GM23248 (cell line): ENCODE data around the gene RPL37. TPM values are rescaled to one million over a fixed set of nuclear protein-coding genes. Genes with fewer than 3 reads are reported as not detected.
"Not testable (repeated sequence)": the region's sequence is repeated elsewhere in the genome, so short reads cannot be mapped to it uniquely, and the experiment has no call there.

ENCODE experiments used
- DNase-seq: peaks from one replicate; pipeline ENCODE4 v3.0.0-alpha.2; 2015
- H2AFZ ChIP-seq: fragments of 200-600 bp; sonication (generic); 2 replicates; pipeline ENCODE4 v1.6.1; 2016; ENCODE audit warnings: antibody characterized with exemption
- H3F3A ChIP-seq: fragments of 200-600 bp; sonication (generic); 2 replicates; pipeline ENCODE4 v1.6.1; 2016; ENCODE audit warnings: mild to moderate bottlenecking, antibody characterized with exemption, mixed run types; ENCODE audit not compliant: insufficient read depth
- H3K27ac ChIP-seq: fragments of 200-600 bp; sonication (generic); 2 replicates; pipeline ENCODE4 v1.5.1; 2016; ENCODE audit warnings: mild to moderate bottlenecking
- H3K27me3 ChIP-seq: fragments of 200-600 bp; sonication (generic); replicated peaks from 2 replicates; pipeline ENCODE4 v1.6.1; 2016; ENCODE audit warnings: mild to moderate bottlenecking; ENCODE audit not compliant: insufficient read depth
- H3K36me3 ChIP-seq: fragments of 200-600 bp; sonication (generic); 2 replicates; pipeline ENCODE4 v1.6.1; 2016; ENCODE audit warnings: low read depth, mild to moderate bottlenecking
- H3K4me1 ChIP-seq: fragments of 200-600 bp; sonication (generic); 2 replicates; pipeline ENCODE4 v1.6.1; 2016; ENCODE audit warnings: mild to moderate bottlenecking; ENCODE audit not compliant: insufficient read depth
- H3K4me2 ChIP-seq: fragments of 200-600 bp; sonication (generic); one replicate; pipeline ENCODE4 v1.6.1; 2016; ENCODE audit warnings: mild to moderate bottlenecking; ENCODE audit not compliant: unreplicated experiment
- H3K4me3 ChIP-seq: fragments of 200-600 bp; sonication (generic); 2 replicates; pipeline ENCODE4 v1.5.1; 2016; ENCODE audit warnings: mild to moderate bottlenecking
- H3K79me2 ChIP-seq: fragments of 200-600 bp; sonication (generic); 2 replicates; pipeline ENCODE4 v1.6.1; 2016; ENCODE audit warnings: mild to moderate bottlenecking; ENCODE audit not compliant: insufficient read depth
- H3K9ac ChIP-seq: fragments of 200-600 bp; sonication (generic); 2 replicates; pipeline ENCODE4 v1.6.1; 2016; ENCODE audit warnings: mild to moderate bottlenecking
- H3K9me2 ChIP-seq: fragments of 200-600 bp; sonication (generic); 2 replicates; pipeline ENCODE4 v1.6.1; 2016; ENCODE audit warnings: mixed run types, mild to moderate bottlenecking, moderate library complexity; ENCODE audit not compliant: insufficient read depth
- H3K9me3 ChIP-seq: fragments of 200-600 bp; sonication (generic); one replicate; pipeline ENCODE4 v1.6.1; 2017; ENCODE audit warnings: low read depth
- H4K20me1 ChIP-seq: fragments of 200-600 bp; sonication (generic); 2 replicates; pipeline ENCODE4 v1.6.0; 2016; ENCODE audit not compliant: insufficient read depth
- EZH2 ChIP-seq: fragments of 200-600 bp; sonication (generic); IDR thresholded peaks from 2 replicates; pipeline ENCODE4 v1.6.1; 2018; ENCODE audit warnings: antibody characterized with exemption, mild to moderate bottlenecking; ENCODE audit not compliant: insufficient read depth, poor library complexity, severe bottlenecking
- EZH2phosphoT487 ChIP-seq: fragments of 200-600 bp; sonication (generic); IDR thresholded peaks from 2 replicates; pipeline ENCODE4 v1.6.1; 2018; ENCODE audit warnings: antibody characterized with exemption, moderate library complexity, mild to moderate bottlenecking, low read depth; ENCODE audit not compliant: insufficient read depth
- WGBS, 2 experiments: methylation state at CpG; one replicate each; pipeline ENCODE4 v1.1.6; 2015 to 2017; ENCODE audit warnings: low lambda C conversion rate in 2 of 2, low coverage in 1 of 2; ENCODE audit errors: missing lambda C conversion rate in 2 of 2; 5-methylcytosine and 5-hydroxymethylcytosine counted together
- in situ Hi-C: fragments of 300-500 bp; cut with MboI; formaldehyde crosslinking; loops from 2 replicates; pipeline ENCODE4 v1.15.0; 2020
- polyA plus RNA-seq: library from polyadenylated mRNA; unstranded; fragments of >200 nt; fragmentation: Nextera tagmentation; extraction: Ambion mirVana; gene quantifications from 2 replicates; pipeline ENCODE4 v1.2.1, GENCODE V29; 2016
- total RNA-seq: library from RNA; depleted of rRNA; stranded (reverse); fragments of >200 nt; shearing (Covaris generic); gene quantifications from 2 replicates; pipeline ENCODE4 v1.2.3, GENCODE V29; 2014

The RPL37 gene
- total and polyA plus RNA-seq, 2 experiments from 2014 or later, result 33.8 to 731 TPM

DNA sequence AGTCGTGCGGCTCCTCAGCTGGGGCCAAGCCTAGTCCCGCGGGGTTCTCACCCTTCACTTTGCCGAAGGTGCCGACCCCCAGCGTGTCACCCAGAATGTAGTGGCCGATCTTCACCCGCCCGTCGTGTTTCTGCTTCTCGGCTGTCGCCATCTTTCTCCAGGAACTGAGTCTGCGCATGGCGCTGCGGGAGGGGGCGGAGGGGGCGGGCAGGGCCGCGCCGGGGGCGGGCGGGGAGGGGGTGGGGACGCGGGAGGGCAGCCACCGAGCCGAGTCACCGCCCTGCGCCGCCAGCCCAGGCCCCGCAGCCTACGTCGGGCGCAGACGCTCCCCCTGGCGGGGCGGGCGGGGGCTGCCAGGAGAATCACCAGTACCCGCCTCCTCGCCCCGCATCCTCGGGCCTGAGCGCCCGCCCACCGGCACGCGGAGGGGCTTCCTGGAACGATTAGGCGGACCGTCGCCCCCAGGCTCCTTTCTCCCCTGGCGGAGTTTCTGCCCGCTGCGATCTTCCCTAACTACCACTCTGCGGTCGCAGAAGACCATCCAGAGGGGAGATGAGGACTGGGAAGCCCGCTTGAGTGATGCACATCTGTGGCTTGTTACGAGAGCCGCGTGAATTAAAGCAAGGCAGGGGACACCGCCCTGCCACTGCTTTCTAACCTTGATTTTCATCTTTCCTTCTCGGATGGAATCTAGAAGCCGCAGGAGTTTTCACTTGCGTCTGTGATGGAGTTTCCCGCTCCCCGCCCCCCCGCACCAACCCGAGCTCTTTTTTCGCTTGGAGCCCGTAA is 36.8 kb downstream of the RPL37 start, which contains the start of gene PRKAA1:
Gene PRKAA1, minus strand, starts transcription at position 363 of the 789 bp plus-strand sequence. Its CDS starts 185 bp downstream, at position 178.
- peak; percentile 95 for DNase-seq
- Histone ChIP-seq H3K27ac (peak within 1 kb of the TSS; percentile 88), H3K9ac (peak within 1 kb of the TSS; percentile 86), H3F3A (peaks cover 37% of the 10 kb centered on the region), H3K36me3 (no peaks in the 10 kb centered on the region), H3K4me2 (peak within 1 kb of the TSS; percentile 94), H3K9me2 (no peaks in the 10 kb centered on the region), H3K4me3 (peak within 1 kb of the TSS; percentile 97), H3K27me3 (no peaks in the 10 kb centered on the region), H3K79me2 (peaks cover 40% of the 10 kb centered on the region), H2AFZ (peak within 1 kb of the TSS; percentile 100), H3K9me3 (no peaks in the 10 kb centered on the region), H3K4me1 (peaks cover 21% of the 10 kb centered on the region), H4K20me1 (no peaks in the 10 kb centered on the region; the same call in 1 of the 2 replicates)
- TF ChIP-seq EZH2phosphoT487 (no peak), EZH2 (no peak)
- in situ Hi-C loops, result no loop called here
- WGBS, 2 experiments, result 1% methylated on average over 35 to 68 of the region's 70 CpGs

DNA sequence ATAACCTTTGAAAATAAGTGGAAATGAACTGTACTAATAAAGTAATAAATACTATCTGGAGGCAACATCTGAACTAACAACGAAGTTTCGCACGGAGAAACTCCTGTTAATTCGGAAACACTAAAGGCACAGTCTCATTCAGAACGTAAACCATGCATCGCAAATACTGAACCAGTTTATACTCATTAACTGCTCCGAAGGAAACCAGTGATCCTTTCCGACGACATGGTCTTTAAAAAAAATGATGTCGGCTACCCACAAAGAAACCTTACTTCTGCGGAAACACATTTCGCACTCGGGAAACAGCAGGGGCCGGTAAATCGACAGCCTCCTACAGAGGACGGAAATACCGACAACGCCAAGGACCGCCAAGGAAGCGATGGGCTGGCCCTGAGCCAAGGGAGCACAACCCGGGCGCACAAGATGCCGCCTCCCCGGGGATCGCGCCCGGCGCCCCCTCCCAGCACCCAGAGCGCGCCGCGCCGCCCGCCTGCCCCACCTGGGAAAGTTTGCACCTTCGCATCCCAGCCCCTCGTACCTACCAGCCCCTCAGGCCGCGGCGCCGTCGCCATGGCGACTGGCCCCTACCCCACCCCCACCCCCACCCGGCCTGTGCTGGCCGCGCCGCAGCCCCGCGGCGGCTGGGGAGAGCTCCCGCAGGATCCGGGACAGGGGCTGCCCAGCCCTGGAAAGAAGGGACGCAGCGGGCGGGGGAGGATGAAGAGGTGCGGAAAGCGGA is 37.6 kb downstream of the RPL37 start:
- H3K27me3 ChIP-seq, result no peaks in the 10 kb centered on the region
- no peaks in the 10 kb centered on the region for H3K9me3 ChIP-seq
- H3K4me3 ChIP-seq, result peak overlapping the region; percentile 91
- H3K36me3 ChIP-seq, result no peaks in the 10 kb centered on the region
- H2AFZ ChIP-seq, result peak overlapping the region; percentile 79
- H3F3A ChIP-seq, result peaks cover 37% of the 10 kb centered on the region
- H3K9me2 ChIP-seq, result no peaks in the 10 kb centered on the region
- H3K79me2 ChIP-seq, result peaks cover 48% of the 10 kb centered on the region
- H3K4me2 ChIP-seq, result peak overlapping the region; percentile 89
- TF ChIP-seq EZH2, result no peak
- no peak for TF ChIP-seq EZH2phosphoT487
- in situ Hi-C loops, result no loop called here
- peak overlapping the region; percentile 75 for H3K27ac ChIP-seq
- WGBS, 2 experiments, result 1% methylated on average over 40 to 45 of the region's 56 CpGs
- H4K20me1 ChIP-seq, result no peaks in the 10 kb centered on the region; the same call in 1 of the 2 replicates
- DNase-seq, result peak; percentile 80
- H3K4me1 ChIP-seq, result peaks cover 23% of the 10 kb centered on the region
- peak overlapping the region; percentile 86 for H3K9ac ChIP-seq

DNA sequence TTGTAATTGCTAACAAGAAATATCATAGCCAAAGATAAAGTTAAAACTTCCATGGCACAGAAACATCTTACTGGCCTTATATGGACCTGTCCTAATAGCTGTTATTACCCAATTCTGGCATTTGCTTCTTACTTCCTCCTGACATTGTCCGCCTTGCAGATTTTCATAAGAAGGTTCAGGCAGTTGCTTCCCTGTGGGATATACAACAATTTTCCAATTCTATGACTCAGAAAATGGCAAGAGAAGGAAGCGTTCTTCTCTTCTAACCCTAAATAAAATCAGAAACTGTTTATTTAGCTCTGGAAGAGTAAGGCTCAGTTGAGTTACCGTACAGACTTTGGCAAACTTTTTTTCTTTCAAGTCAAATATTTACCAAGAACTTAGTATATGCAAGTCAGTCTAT is 38.5 kb downstream of the RPL37 start:
- peak overlapping the region; percentile 75 for H3K27ac ChIP-seq

GRCh38 chr5:40794877-40795276 is 40.1 kb downstream of the RPL37 start:
- H3K9ac ChIP-seq, H3K4me3 ChIP-seq, H3K27me3 ChIP-seq, DNase-seq, H3K4me2 ChIP-seq, H2AFZ ChIP-seq, H3K9me2 ChIP-seq, H3K9me3 ChIP-seq, H3K36me3 ChIP-seq, in situ Hi-C loops, H3K27ac ChIP-seq: not testable (repeated sequence)
- peaks cover 53% of the 10 kb centered on the region for H3F3A ChIP-seq
- peaks cover 74% of the 10 kb centered on the region for H3K79me2 ChIP-seq
- 94 to 96% methylated on average over 2 of the region's 3 CpGs for WGBS, 2 experiments
- H4K20me1 ChIP-seq, result peaks cover 15% of the 10 kb centered on the region
- peaks cover 39% of the 10 kb centered on the region for H3K4me1 ChIP-seq

More for the DNA sequence above, 38.5 kb downstream of the RPL37 start:
- Histone ChIP-seq H4K20me1 (peaks cover 7% of the 10 kb centered on the region), H3K9me3 (no peaks in the 10 kb centered on the region), H3K4me3 (peak overlapping the region; percentile 91), H3K4me2 (peak overlapping the region; percentile 89), H3K9me2 (no peaks in the 10 kb centered on the region), H3F3A (peaks cover 46% of the 10 kb centered on the region), H3K4me1 (peaks cover 31% of the 10 kb centered on the region), H2AFZ (0 out of 2 replicates have a peak overlapping the region, but pooled peaks have one; percentile 79), H3K36me3 (no peaks in the 10 kb centered on the region), H3K79me2 (peaks cover 57% of the 10 kb centered on the region), H3K9ac (peak overlapping the region; percentile 86), H3K27me3 (no peaks in the 10 kb centered on the region)
- WGBS, 2 experiments, result 4 to 6% methylated on average over 3 of the region's 3 CpGs
- no peak for TF ChIP-seq EZH2
- TF ChIP-seq EZH2phosphoT487, result no peak
- in situ Hi-C loops, result no loop called here
- peak; percentile 76 for DNase-seq

DNA sequence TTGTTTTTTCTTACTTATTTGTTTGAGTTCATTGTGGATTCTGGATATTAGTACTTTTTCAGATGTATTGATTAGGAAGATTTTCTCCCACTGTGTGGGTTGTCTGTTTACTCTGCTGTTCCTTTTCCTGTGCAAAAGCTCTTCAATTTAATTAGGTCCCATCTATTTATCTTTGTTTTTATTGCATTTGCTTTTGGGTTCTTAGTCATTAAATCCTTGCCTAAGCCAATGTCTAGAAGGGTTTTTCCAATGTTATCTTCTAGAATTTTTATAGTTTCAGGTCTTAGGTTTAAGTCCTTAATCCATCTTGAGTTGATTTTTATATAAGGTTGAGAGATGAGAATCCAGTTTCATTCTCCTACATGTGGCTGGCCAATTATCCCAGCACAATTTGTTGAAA is 40.7 kb downstream of the RPL37 start:
- DNase-seq, in situ Hi-C loops, H3K4me2 ChIP-seq, H3K9me2 ChIP-seq, H3K27me3 ChIP-seq, H3K9me3 ChIP-seq, H3K27ac ChIP-seq, H3K36me3 ChIP-seq, H3K4me3 ChIP-seq, H3K9ac ChIP-seq, H2AFZ ChIP-seq: not testable (repeated sequence)
- peaks cover 15% of the 10 kb centered on the region for H4K20me1 ChIP-seq
- H3F3A ChIP-seq, result peaks cover 48% of the 10 kb centered on the region
- H3K4me1 ChIP-seq, result peaks cover 39% of the 10 kb centered on the region
- H3K79me2 ChIP-seq, result peaks cover 79% of the 10 kb centered on the region

- H3K27me3 ChIP-seq, H3K9ac ChIP-seq, H2AFZ ChIP-seq, DNase-seq, H3K9me2 ChIP-seq, H3K4me2 ChIP-seq, in situ Hi-C loops, H3K36me3 ChIP-seq, H3K27ac ChIP-seq, H3K4me3 ChIP-seq, H3K9me3 ChIP-seq: not testable (repeated sequence)
- Histone ChIP-seq H3K79me2 (peaks cover 95% of the 10 kb centered on the region), H3K4me1 (peaks cover 33% of the 10 kb centered on the region), H4K20me1 (peaks cover 15% of the 10 kb centered on the region), H3F3A (peaks cover 38% of the 10 kb centered on the region)
- WGBS, 2 experiments, result 94% methylated on average over 10 of the region's 10 CpGs
Measured at GRCh38 chr5:40792691-40793090, 42.3 kb downstream of the RPL37 start.
